Measurements from ENCODE around the gene NLRC5. TPM values are rescaled to one million over a fixed set of nuclear protein-coding genes. Genes with fewer than 3 reads are reported as not detected.

The NLRC5 gene
- total RNA-seq, 1 donor from 2014 or later: 47.5 TPM

GRCh38 chr16:57071831-57072582 is 82.7 kb downstream of the NLRC5 start:
- Histone ChIP-seq H3K27me3 (ENCODE audit: low read depth) (no peaks in the 10 kb centered on the region), H3K27ac (no peak overlapping the region), H3K4me1 (no peaks in the 10 kb centered on the region), H3K9me3 (no peaks in the 10 kb centered on the region), H3K4me3 (no peak overlapping the region), H3K36me3 (peaks cover 53% of the 10 kb centered on the region)
- ATAC-seq (no peak), DNase-seq (no peak)
- intact Hi-C loops (cut with DNase I): no loop called here
- no peak for TF ChIP-seq CTCF (IDR thresholded peaks at IDR 0.05)

GRCh38 chr16:57072616-57073275 is 83.4 kb downstream of the NLRC5 start:
- no peak for ATAC-seq
- H3K36me3 ChIP-seq: peaks cover 53% of the 10 kb centered on the region
- no peak overlapping the region for H3K4me3 ChIP-seq
- no peak for TF ChIP-seq CTCF (IDR thresholded peaks at IDR 0.05)
- H3K27me3 ChIP-seq (ENCODE audit: low read depth): no peaks in the 10 kb centered on the region
- no peaks in the 10 kb centered on the region for H3K4me1 ChIP-seq
- DNase-seq: no peak
- intact Hi-C loops (cut with DNase I): no loop called here
- no peak overlapping the region for H3K27ac ChIP-seq
- H3K9me3 ChIP-seq: no peaks in the 10 kb centered on the region

GRCh38 chr16:57077714-57078113 is 88.4 kb downstream of the NLRC5 start:
- no peak for DNase-seq
- H3K36me3 ChIP-seq: peaks cover 69% of the 10 kb centered on the region

GRCh38 chr16:57081744-57082143 is 92.4 kb downstream of the NLRC5 start:
- peaks cover 12% of the 10 kb centered on the region for H3K4me1 ChIP-seq
- DNase-seq (no peak), ATAC-seq (no peak)
- H3K27me3 ChIP-seq (ENCODE audit: low read depth): no peaks in the 10 kb centered on the region
- intact Hi-C loops (cut with DNase I): loop anchor here (10.0 kb wide), 1 partner anchor 83 kb away; no protein-coding TSS in a partner anchor
- peaks cover 39% of the 10 kb centered on the region for H3K36me3 ChIP-seq
- TF ChIP-seq CTCF (IDR thresholded peaks at IDR 0.05): no peak
- H3K9me3 ChIP-seq: no peaks in the 10 kb centered on the region
- no peak overlapping the region for H3K27ac ChIP-seq
- no peak overlapping the region for H3K4me3 ChIP-seq

More at GRCh38 chr16:57077714-57078113, 88.4 kb downstream of the NLRC5 start:
- H3K27ac ChIP-seq: peak overlapping the region; percentile 18
- no peak for TF ChIP-seq CTCF (IDR thresholded peaks at IDR 0.05)
- intact Hi-C loops (cut with DNase I): no loop called here
- no peaks in the 10 kb centered on the region for H3K27me3 ChIP-seq (ENCODE audit: low read depth)
- H3K4me1 ChIP-seq: no peaks in the 10 kb centered on the region
- ATAC-seq: peak in 1 of 2 donors; percentile 16
- H3K4me3 ChIP-seq: no peak overlapping the region
- no peaks in the 10 kb centered on the region for H3K9me3 ChIP-seq

GRCh38 chr16:57082664-57083063 is 93.3 kb downstream of the NLRC5 start:
- ATAC-seq: no peak
- no peak for TF ChIP-seq CTCF (IDR thresholded peaks at IDR 0.05)
- H3K27me3 ChIP-seq (ENCODE audit: low read depth): no peaks in the 10 kb centered on the region
- H3K36me3 ChIP-seq: peaks cover 30% of the 10 kb centered on the region
- intact Hi-C loops (cut with DNase I): loop anchor here (10.0 kb wide), 1 partner anchor 82 kb away; no protein-coding TSS in a partner anchor
- no peak overlapping the region for H3K4me3 ChIP-seq
- H3K9me3 ChIP-seq: no peaks in the 10 kb centered on the region
- H3K4me1 ChIP-seq: peaks cover 12% of the 10 kb centered on the region
- no peak for DNase-seq
- H3K27ac ChIP-seq: no peak overlapping the region

Data from lower lobe of right lung (tissue), 2 donors.